GM19025 (cell line): ENCODE measurements around the gene PTPRE.
A peak's percentile ranks its signal among the peaks of the same experiment; 100 is the strongest.
"Not testable (repeated sequence)": the region's sequence is repeated elsewhere in the genome, so short reads cannot be mapped to it uniquely, and the experiment has no call there.

Experiments
- ATAC-seq: cut with Tn5 transposase; IDR thresholded peaks from one replicate; pipeline ENCODE4 v1.9.1; 2021; ENCODE audit warnings: mild to moderate bottlenecking, low read depth, moderate library complexity; ENCODE audit not compliant: unreplicated experiment

The PTPRE gene

DNA sequence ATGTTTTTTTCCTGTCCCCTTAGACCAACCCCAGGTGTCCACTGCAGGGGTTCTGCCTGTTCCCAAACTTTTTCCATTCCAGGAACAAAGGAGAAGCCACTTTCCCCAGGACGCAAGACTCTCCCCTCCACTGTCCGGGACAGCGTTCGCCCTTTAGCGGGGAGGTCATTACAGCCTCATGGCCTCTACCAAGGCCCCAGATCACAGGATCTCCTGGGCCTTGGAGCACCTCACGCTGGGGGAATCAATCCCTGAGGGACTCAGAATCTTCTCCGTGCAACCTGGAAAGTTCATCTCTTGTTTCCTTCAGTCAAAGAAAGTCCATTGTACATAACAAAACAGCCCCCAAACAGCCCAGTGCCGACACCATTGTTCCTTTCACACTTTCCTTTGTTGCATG, 178.1 kb downstream of the PTPRE start:
- no peak for ATAC-seq

DNA sequence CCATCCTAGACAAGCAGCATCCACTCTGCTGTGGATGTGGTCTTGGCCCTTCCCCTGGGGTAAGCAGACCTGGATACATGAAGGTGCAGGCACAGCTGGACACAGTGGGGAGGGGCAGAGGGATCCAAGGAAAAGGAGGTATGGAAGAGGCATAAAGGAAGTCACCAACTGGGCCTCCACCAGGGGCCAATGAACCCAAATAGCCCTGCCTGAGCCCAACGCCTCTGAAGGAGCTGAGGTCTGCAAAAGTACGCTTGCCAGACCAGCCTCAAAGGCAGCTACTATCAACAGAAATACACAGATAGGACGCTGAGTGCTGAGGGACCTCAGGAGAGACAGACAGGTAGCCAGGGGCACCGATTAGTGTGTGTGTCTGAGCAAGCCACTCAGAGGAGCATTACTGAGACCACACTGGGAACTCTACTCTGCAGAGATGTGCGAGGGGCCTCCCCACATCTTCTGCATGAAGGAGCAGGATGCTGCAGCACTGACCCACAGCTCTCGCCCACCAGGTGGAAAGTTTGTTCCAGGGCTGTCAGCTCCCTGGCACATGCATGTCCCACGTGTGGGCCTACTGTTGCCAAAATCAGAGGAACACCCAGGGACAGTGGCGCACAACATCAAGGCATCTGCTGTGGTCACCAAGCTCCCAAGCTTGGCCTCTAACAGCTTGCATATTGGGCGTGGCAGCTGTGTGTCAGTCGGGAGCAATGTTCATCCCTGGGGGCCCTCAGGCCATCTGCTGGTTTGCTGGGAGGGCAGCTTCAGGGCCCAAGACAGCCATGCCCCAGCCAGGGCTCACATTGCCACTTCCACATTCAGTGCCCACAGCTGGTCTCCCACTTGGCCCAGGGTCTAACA, 179.3 kb downstream of the PTPRE start:
- no peak for ATAC-seq

DNA sequence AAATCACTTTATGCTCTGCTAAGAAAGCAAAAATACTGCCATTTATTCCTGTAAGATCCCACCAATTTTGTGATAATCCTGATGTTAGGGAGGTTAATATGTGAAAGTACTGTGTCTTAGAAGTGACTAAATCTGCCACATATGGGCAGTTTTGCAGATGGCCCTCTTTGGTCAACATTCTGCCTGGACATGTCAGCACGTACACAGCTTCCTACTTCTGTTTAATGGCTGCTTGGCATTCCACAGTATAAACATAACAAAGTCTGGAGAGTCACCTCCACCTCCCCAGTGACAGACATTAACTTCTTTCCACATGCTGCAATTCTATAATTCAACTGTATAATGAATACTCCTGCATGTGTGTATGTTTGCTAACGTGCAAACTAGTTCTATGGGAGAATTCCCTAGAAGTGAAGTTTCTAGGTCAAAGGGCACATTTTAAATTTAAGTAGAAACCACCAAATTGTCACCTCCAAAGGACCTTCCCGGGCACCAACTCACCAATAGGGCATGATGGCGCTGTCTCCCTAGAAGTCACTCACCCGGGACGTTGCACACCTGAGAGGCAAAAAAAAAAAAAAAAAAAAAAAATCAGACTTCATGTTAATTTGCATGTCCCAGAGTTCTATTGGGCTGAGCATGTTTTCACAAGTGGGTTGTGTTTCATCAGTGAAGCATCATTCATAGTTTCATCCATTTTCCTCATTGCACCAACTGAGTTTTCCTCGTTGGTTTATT, 180.4 kb downstream of the PTPRE start:
- ATAC-seq, result no peak

DNA sequence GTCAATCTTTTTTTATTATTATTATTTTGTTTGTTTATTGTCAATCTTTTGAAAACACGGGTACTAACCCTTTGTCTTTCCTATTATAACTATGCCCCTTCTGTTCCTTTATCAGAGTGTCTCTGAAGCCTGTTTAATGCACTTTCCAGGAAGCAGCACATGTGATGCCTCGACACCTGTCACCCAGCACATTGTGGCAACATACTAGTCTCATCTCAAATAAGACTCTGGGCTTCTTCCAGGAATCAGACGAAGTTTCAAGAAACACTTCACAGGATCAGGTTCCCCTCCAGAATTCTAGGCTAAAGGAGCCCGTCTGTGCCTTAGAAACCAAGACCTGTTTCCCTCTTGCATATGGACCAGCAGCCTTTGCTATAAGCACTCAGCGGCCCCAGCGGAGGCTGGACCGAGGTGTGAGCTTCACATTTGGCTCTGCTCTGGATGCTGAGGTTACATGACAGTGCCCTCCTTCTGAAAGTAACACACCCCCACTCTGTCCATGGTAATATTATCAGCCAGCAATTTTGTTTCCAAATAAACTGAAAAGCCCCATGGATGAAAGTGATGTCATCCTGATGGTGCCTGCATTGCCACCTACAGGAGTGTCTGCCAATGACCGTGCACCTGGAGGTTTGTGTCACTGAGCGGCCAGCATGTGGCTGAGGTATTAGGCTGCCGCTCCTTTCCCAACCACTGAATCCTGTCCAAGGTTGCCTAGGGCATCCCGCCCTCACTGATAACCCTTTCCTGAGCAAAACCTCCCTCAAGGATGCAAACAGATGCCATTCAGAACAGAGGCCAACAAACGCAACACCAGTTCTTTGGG, 181.2 kb downstream of the PTPRE start:
- ATAC-seq, result no peak

DNA sequence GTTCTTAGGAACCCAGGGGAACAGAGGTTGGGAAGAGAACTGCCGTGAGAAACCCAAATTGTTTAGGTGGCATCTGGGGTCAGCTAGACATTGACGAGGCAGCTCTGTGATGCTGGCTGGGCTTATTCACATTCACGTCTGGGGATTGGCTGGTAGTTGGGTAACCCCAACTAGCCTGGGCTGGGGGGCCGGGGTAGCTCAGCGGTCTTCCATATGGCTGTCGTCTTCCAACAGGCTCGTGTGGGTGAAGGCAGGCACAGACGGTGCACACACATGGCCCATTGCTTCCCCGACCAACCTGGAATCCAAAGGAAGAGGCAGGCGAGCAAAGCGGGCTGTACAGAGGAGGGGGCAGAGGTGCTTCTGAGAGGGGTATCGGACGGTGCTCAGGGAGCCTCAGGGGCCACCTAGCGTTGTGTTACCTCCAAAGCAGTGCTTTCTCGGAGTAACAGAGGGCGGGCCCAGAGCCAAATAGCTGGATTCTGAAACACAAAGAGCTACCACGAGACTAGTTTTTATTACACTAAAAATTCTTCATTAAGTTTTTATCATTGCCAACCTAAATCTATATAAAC, 184.8 kb downstream of the PTPRE start:
- ATAC-seq, result no peak

DNA sequence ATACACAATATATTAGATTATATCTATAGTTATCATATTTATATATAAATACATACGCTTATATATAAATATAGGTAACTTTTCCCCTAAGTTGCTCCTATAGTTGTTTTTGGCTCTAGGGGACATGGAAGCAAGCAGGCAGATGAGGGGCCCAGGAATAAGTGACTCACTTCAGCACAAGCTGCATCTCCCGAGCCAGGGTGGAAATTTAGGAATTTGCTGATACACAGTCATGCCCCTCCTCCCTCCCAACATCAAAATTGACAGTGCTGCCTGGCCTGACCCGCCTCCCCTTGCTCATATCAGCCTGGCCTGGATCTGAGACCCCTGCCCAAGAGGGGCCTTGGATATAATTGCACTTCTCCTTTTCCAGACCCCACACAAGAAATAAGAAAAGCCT, 185.6 kb downstream of the PTPRE start:
- no peak for ATAC-seq

DNA sequence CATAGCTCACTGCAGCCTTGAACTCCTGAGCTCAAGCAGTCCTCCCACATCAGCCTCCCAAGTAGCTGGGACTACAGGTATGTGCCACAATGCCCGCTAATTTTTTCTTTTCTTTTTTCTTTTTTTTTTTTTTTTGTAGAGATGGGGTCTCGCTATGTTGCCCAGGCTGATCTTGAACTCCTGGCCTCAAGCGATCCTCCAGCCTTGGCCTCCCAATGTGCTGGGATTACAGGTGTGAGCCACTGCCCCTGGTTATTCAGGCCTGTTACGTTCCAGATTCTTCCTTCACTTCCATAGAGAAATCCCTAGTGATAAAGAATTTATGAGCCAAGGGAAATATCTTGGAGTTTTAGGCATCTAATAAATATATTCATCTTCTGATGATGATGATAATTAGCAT, 187.7 kb downstream of the PTPRE start:
- ATAC-seq, result not testable (repeated sequence)

DNA sequence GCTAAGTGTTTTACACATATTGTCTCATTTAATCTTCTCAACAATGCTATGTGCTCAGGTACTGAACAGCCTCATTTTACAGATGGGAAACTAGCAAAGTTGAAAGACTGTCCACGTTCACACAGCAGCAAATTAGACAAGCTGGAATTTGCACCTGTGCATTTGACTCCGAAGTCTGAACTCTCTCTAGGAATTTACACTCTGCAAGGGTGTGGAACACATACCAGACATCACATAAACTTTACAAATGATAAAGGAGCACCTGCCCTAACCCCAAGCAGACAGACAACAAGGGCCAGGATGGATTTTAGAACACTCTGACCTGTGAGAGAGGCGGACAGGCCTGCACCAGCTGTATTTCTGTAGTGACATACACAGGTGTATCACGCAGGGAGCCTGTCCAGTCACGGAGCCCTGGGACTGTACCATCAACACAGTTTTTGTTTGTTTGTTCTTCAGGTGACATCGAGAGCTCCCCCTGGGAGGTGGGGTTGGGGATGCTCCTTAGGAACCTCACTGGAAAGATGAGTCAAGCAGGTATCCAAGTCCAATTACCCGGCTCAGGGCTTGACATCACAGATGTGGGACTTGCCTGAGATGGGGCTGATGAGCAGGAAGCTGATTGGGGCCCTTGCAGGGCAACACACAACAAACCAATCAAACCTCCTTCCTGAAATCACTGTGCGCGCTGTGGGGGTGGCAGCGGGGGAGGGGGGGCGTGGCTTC, 188.3 kb downstream of the PTPRE start:
- peak; percentile 46 for ATAC-seq

DNA sequence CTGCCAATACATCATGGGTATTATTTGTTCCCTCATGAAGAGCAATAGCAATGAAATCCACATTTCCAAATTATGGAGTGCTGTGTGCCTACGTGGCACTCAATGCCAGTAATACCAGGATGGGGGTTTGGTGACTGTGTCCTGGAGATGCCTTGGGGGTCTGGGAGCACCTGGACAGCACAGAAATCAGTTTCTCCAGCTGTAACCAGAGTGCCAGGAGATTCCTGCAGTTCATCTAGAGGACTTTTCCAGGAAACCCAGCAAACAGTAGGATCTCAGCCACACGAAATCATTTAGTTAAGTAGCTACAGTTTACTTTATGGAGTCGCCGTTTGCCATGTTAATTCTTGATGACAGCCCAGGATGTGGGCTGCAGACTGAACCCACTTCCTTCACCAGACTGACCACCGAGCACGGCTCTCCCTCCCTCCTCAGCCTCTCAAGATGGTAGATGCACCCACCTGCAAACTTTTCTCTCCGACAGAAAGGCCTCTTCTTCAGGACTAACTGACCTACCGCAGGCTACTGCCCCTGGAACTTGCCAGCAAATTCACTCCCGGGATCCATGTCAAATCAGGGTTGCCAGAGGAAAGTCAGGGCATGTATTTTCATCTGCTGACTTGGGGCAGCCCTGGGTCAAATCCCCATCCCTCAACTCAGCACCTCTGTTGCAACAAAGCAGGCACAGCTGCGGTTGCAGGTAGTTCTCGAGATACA, 189.0 kb downstream of the PTPRE start:
- ATAC-seq, result no peak

DNA sequence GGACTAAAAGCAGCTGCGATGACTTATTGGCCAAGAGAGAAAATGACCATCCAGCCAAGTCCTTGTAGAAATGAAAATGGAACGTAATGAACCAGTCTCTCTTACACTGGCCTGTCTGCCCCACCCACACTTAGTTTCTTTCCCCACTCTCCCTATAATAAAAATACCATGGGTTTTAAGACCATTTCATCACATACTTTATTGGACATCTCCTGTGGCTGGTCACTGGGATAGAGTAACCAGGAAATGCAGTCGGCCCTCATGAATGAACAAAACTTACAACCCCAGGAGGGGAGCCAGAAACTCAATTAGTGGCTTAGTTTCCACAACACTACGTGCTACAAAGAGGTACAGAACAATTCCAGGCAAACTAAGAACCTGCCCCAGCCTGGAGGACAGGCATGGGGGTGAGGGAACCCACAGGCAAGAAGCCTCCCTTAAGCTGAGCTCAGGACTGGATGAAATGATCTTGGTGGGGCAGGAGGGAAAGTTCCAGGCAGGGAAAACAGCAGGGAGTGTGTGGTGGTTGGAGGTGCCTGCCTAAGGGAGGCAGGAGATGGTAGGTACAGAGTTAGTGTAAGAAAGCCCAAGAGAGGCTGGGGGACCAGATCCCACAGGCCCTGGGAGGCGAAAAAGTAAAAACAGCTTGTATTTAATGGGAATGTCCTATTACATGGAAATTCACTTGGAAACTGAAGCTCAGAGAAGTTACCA, 189.7 kb downstream of the PTPRE start:
- no peak for ATAC-seq

DNA sequence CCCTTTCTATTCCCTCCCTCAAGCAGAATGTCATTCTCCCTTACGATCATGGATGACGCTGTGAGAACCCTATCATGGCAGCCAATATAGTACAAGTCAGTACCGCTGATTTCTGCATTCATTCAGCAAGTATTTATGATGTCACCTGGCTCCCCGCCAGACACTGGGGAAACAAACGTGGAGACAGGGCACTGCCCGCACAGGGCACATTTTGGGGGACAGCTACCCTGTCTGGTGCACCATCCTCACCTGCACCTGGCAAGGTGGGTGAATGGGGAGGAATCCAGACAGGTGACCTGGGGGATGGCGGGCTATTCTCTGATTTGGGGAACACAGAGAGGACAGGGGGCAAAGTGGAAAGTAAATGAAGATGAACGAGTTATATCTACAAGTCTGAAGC, 190.9 kb downstream of the PTPRE start:
- ATAC-seq, result no peak

DNA sequence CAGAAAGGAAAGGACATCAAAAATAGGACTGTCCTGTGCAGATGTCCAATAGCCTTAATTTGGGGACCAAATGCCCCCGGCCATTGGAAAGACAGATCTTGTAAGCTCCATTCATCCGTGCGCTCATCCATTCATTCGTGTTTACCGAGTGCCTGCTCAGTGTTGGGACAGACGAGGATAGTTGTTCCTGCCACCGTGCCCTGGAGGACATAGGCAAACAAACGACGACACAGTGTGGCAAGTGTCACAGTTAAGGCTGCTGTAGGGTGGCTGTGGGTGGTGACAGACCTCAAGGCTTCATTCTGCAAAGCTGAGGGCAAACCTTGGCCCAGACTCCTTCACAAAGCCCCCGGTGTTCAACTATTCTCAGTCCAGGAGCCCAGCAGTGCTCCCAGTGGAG, 191.7 kb downstream of the PTPRE start:
- no peak for ATAC-seq

DNA sequence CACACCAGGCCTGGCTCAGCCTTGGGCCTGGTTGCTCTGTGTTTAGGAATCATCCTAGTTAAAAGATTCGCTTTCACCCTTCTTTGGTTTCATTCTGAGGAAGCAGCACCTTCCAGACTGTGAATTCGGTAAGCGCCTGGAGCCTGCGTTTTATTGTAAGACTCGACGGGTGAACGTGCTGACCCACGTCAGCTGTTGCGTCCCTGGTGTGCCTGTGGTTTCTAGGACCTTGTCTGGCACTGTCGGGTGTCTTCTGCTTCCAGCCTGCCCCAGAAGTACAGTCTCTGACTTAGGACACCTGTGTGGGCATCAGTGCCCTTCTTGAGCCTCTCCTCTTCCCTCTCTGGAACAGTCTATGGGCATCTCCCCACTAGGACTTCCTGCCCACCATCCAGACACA, 193.0 kb downstream of the PTPRE start:
- ATAC-seq, result no peak

DNA sequence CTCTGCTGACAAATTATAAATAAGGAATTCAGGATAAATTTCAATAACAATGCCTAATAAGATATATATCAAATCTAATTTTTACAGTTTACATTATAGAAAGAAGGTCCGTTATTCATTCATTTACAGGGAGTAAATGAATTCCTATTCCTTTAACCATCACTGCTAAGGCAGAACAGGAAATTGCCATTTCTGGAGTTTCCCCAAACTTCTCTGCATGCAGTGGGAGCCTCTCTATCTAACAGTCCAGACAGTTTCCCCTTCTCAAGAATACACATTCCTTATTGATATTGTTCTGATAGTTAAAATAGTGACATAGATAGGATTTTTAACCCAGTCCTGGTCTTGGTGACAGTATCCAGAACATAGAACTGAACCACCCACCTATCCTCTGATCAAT, 195.0 kb downstream of the PTPRE start:
- ATAC-seq, result no peak

DNA sequence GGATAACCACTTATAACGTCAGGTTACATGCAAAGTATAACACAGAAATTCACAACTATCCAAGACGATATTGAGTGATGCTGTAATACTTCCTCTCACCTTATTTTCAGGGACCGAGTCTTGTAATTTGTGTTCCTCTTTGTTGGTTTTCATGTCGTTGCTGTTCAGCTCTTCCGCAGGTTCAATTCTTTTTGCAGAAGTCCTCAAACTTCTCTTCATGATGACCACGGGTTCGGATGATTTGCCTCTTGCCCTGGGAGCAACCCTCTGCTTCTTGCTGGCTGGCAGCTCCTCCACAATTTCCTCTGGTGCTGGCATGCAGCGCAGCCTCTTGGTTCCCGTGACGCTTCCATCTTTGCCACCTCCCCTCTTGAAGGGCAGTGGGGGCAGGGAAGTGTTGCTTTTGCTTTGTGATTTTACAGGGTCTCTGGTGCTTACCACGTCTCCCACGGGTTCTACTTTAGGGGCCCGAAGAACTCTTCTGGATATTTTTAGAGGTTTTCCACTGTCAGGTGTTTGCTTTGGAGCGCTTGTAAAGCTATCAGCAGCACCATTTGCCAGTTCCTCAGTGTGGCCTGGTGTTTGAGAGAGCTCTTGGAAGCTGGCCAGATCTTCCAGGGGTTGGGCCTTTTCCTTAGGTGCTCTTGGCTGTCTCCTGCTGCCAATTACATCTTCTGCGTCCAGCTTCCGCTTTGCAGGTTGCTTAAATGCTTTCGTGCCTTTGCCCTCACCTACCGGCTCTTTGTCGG, 195.8 kb downstream of the PTPRE start:
- no peak for ATAC-seq

DNA sequence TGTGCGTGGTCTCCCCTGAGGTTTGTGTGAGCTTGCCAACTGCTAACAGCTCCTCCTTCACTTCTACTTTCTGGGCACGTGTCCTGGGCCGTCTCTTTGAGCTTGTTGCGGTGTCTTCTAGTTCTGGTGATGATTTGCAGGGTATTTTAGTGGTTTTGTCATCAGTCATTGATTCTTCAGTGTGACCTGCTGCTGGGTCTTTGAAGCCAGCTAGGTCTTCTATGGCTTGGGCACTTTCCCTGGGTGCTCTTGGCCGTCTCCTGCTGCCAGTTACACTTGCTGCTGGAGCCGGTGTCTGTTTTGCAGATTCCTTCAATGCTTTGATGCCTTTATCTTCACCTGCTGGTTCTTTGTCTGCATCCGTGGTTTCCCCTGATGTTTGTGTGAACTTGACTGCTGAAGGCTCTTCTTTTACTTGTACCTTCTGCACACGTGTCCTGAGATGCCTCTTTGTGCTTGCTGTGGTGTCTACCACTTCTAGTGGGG, 196.4 kb downstream of the PTPRE start:
- ATAC-seq, result no peak

DNA sequence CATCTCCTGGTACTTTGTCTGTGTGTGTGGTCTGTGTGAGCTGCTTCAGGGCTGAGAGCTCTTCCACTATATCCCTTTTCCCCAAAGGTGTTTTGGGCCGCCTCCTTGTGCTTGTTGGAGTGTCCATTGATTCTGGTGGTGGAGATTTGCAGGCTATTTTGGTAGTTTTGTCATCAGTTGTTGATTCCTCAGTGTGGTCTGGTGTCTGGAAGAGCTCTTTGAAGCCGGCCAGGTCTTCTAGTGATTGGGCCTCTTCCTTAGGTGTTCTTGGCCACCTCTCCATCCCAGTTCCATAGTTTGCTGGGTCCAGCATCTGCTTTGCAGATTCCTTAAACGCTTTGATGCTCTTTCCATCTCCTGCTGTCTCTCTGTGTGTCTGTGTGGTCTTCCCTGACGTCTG, 198.5 kb downstream of the PTPRE start:
- no peak for ATAC-seq

DNA sequence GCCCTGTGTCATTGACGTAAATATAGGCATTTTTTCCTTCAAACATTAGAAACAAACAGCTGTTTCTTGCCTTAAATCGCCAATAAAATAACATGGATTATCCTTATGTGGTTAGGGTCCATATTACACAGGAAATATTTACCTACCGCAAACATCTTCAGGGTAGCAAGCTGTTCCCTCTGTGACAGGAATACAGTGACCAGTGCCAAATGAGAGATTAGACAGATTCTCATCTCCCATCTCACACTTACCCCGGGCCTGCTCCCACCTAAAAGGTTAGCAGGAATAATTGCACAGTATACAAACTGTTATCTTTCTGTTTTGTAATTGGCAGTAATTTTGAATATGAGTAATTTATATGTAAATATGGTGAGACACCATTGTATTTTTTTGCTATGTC, 202.8 kb downstream of the PTPRE start:
- ATAC-seq, result no peak
